NT2/D1 (cell line): ENCODE measurements around the gene FIGNL2.

Experiments used
- SUZ12 ChIP-seq: IDR thresholded peaks from 2 replicates; pipeline ENCODE4 v1.6.1; 2011; ENCODE audit not compliant: insufficient read length, insufficient read depth; ENCODE audit errors: extremely low read depth
- YY1 ChIP-seq: IDR thresholded peaks from 2 replicates; pipeline ENCODE4 v1.6.1; 2011; ENCODE audit not compliant: insufficient read length, insufficient read depth
- ZNF274 ChIP-seq: IDR thresholded peaks from 2 replicates; pipeline ENCODE4 v1.6.1; 2011; ENCODE audit warnings: mild to moderate bottlenecking, low read depth, low read length

DNA sequence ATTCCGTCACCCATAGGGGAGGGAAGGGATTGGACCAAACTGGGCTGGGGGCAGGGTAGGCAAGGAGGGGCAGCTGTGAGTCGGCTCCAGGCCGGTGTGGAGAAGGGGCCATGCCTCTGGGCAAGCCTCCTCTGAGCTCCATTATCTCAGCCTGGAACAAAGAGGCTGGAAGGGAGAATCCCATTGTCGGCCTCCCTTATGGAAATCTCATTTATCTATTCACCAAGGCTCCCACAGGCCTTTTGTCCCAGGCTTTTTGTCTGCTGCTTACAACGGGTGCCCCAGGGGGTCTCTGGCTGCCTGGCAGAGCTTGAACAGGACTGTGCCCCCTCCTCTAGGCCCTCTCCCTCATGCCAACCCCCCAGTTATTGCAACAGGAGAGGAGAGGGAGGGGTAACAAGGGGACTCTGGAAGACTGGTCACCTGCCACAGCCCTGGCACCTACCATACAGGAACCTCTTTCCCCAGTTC, 19.5 kb downstream of the FIGNL2 start:
- TF ChIP-seq YY1 (no peak), SUZ12 (no peak), ZNF274 (no peak)
